GM19239 (cell line): ENCODE measurements around the gene RAB6B.

ENCODE experiments used
- DNase-seq: peaks from one replicate; pipeline ENCODE4 v3.0.0; 2011; ENCODE audit warnings: low spot score; ENCODE audit not compliant: insufficient read length
- FAIRE-seq: peaks from 2 replicates; lab custom pipeline; 2011; peaks lifted over from hg19 to GRCh38; lab: Jason Lieb, UNC

Gene RAB6B

GRCh38 chr3:133932009-133932408 lies 36.3 kb upstream of the RAB6B start:
- DNase-seq (no peak), FAIRE-seq (no peak)

- FAIRE-seq, result no peak
Measured at GRCh38 chr3:133931084-133931483, 35.4 kb upstream of the RAB6B start.

GRCh38 chr3:133930341-133930933 lies 34.8 kb upstream of the RAB6B start:
- FAIRE-seq (peak; percentile 71), DNase-seq (no peak)

More at GRCh38 chr3:133931084-133931483, 35.4 kb upstream of the RAB6B start:
- DNase-seq, result no peak

DNA sequence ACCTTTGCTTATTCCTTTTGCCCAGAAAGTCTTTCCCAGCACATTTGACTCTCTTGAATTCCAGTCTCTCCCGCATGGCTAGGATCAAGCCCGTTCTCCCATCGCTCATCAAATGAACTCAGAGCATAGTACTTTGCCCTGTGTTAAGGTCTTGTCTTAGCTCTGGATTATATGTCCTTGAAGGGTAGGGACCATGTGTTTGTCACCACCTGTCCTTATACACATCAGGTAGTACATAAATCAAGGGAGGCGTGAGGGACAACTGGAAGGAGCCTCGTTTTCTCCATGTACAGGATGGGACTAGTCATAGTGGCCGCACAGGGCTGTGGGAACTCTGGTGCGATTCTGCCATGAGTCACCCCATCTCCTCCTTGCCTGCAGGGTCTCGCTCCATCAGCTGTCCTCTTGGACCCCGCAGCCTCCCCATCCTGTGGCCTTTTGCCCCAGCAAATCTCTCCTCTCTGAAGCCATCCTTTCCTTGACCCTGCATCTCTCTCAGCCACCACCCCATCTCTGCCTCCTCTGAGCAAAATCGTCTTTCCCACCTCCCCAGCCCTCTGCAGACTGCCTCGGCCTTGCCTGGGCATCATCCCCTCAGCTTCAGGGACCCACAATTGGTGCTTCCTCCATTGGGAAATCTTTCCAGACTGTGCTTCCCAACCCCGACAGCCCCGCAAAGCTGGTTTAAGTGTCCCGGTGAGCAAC lies 33.4 kb upstream of the RAB6B start:
- FAIRE-seq (no peak), DNase-seq (no peak)

DNA sequence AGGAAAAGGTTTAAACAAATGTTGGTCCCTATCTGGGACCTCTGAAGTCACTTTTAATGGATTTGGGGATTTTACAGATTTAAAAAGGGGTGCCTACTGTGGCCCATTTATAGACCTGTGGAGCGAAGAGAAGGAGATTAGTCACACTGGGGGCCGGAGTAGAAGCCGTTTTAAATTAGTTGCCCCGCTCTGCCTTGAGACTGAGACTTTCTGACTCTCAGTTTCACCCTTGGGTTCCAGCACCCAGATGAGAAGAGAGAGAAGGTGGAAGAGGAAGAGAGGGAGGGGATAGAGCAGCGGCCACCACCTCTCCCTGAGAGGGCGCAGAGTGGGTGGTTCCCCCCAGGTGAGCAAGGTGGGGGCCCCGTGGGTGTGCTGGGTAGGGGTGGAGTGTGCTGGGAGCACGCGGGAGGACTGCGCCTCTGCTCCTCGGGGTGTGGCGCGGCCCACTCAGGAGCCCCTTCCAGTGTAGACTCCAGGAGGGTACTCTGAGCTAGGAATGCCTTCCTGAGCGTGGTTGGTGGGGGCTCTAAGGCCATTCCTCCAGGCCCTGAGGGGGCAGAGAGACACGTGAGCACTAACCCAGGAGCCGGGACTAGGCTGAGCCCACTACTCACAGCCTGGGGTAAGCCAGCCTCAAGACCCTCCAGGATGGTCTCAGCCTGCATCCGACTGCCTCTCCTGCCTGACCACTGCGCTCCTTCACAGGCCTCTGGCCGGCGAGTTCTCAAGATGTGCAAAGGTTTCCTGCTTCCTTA lies 32.6 kb upstream of the RAB6B start:
- no peak for FAIRE-seq
- no peak for DNase-seq

- FAIRE-seq, result peak; percentile 66
Measured at GRCh38 chr3:133927540-133928066, 31.9 kb upstream of the RAB6B start.

DNA sequence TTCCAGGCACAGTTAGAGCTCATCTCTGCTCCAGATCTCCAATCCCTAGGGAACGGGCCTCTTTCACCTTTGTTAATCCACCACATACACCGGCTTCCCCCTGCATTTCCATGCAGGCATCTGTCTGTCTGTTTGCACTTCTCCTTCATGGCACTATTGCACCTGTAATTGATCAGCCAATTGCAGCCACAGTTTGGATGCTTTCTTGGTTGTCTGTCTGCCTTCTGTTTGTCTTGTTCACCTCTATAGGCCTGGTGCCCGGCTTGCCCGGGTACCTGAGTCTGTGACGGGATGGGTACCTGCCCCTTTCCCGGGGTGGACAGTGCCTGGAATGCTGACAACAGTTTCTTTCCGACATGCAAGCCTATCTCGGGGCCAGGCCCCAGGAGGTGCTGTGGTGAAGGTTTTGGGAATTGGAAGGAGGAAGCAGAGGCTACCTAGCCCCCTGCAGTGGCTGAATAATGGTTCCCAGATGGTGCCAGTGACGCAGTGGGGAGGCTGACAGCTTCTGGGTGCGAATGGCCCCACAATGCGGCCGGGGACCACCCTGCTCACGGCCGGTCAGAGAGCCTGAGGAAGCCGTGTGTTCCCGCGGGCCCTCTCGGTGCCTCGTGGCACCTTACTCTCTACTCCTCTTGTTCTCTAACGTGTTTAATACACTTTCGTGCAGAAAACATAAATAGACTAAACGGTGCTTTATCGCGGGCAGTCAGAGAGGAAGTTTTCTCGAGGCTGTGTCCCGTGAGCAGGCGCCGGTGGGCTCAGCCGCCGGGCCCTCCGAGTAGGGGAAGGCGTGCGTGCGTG lies 31.3 kb upstream of the RAB6B start:
- no peak for FAIRE-seq
- no peak for DNase-seq

More at GRCh38 chr3:133927540-133928066, 31.9 kb upstream of the RAB6B start:
- peak; percentile 80 for DNase-seq

DNA sequence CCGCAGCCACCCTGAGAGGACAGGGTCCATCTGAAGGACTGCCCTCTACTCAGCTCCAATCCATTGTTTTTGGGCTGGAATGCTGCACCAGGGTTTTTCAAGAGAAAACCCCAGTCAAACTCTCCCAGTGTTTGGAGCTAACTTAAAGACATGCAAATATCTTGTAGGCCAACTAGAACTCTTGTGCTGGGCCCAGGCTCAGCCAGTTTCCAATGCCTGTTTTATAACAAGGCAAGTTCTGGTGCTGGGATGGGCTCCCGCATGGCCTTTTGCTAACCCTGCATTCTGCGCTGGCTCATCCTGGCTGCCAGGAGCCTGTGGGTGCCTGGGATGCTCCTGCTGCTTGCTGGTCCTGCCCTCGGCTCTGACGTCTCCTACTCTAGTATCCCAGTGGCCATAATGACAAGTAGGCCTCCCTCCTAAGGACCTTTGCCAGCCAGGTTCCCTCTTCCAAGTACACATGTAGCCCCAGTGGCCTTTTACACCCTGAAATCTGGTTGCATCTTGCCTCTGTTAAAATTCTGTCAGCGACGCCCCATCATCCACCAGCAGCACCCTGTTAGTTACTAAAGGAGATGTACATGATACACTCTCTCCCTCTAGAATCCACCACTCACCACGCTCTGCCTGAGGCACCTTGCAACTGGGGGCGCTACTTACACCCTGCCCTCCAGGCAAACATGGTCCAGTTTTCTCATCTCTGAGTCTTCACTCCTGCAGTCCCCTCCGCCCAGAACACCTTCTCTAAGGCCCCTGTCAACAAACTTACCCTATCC lies 30.5 kb upstream of the RAB6B start:
- no peak for FAIRE-seq
- DNase-seq, result no peak

- no peak for DNase-seq
- FAIRE-seq, result no peak
Measured at GRCh38 chr3:133924041-133924440, 28.4 kb upstream of the RAB6B start.

GRCh38 chr3:133921592-133921991 lies 25.9 kb upstream of the RAB6B start:
- DNase-seq (no peak), FAIRE-seq (no peak)

- no peak for DNase-seq
- FAIRE-seq, result no peak
Measured at GRCh38 chr3:133917144-133917543, 21.5 kb upstream of the RAB6B start.

DNA sequence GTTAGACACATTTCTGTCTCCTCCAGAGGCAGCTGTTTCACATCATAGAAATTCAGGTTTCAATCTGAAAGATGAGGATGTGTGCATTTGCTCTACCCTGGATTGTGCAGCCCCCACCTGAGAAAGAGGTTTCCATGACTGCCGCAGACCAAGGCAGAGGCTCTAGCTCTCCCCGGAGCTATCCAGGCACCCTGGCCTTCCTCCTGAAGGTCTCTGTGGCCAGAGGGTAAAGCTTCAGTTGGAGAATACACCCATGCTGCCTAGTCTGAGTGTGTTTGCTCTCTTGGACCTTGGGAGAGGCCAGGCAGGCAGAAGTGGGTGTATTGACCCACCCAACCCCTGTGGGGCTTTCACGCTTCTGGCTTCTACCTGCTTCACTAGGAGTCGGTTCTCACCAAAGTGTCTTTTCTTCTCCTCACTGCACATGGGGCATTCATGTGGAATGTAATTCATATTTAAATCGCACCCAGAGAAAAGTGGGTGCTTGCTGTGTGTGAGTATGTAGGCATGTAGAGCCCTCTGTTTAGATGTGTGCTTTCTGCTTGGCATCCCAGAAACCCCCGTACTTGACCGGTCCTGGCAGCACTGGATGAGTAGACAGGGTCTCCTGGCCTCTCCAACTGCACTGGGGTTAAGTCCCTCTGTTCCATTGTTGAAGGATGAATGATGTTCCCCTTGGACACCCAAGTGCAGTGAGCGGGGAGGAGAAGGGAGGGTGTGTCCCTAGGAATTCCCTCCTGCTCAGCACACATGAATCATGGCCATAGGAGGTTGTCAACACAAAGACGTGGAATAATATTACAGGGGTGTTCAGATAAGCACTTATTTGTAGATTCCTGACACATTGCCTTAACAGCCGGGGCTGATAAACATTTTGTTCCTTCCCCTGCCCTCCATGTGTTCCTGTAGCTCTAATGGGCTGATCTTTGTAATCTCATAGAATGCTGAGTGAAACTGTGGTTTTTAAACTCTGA lies 20.3 kb upstream of the RAB6B start:
- DNase-seq (no peak), FAIRE-seq (no peak)

- DNase-seq (no peak), FAIRE-seq (no peak)
Measured at GRCh38 chr3:133914839-133915600, 19.3 kb upstream of the RAB6B start.

DNA sequence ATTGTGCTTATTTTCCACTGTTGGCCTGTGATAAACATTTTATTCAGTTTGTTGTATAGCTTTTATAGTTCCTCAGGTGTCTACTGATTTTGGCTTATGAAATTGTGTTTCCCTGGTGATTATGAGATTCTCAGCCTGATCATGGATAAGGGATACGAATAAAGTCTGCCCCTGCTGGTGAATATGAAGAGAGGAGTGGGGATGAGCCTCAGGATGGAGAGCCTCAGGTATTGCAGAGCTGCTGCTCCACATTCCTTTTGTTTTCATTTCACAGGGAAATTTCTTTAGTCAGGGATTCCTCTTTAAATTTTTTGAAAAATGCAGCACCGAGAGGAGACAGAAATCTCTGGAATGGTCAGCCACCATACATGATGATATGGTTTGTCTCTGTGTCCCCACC lies 14.7 kb upstream of the RAB6B start:
- FAIRE-seq, result no peak

GRCh38 chr3:133905376-133905775 lies 9.7 kb upstream of the RAB6B start:
- no peak for FAIRE-seq
- DNase-seq, result no peak

More for the DNA sequence above, 14.7 kb upstream of the RAB6B start:
- DNase-seq, result no peak

DNA sequence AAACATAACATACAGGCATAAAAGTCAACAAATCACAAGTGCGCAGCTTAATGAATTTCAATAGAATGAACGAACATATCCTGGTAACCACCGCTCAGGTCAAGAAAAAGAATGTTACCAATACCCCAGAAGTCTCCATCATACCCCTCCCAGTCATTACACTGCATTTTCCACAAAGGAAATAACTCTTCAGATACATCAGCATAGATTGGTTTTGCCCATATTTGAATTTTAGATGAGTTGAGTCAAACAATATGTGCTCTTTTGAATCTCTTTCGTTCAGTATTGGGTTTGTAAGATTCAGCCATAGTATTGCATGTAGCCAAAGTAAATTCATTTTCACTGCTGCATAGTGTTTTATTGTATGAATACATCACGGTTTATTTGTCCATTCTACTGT lies 6.2 kb upstream of the RAB6B start:
- no peak for DNase-seq
- FAIRE-seq, result no peak

DNA sequence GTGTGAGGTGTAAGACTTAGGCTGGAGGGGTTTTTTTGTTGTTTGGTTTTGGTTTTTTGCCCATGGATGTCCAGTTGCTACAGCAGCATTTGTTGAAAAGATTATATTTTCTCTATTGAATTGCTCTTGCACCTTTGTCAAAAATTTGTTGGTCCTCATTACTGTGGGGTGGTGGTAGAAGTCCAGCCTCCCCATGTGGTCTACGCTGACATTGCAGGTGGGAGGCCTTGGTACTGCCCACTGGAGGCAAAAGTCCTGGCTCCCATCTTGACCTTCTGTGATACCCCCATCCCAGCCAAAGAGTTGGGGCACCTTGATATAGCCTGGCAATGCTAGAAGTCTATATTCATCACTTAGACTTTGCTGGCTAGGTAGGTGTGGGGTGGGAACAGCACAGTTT lies 5.4 kb upstream of the RAB6B start:
- no peak for DNase-seq
- no peak for FAIRE-seq

- DNase-seq (no peak), FAIRE-seq (no peak)
Measured at GRCh38 chr3:133899311-133899710, 3.6 kb upstream of the RAB6B start.
